H9 (cell line): ENCODE results near the gene SPDYC. TPM values are rescaled to one million over a fixed set of nuclear protein-coding genes. Genes with fewer than 3 reads are reported as not detected.
A peak's percentile ranks its signal among the peaks of the same experiment; 100 is the strongest.

ENCODE experiments used
- DNase-seq: peaks from one replicate; pipeline ENCODE4 v3.0.0-alpha.2; 2017
- H2AFZ ChIP-seq: one replicate; pipeline ENCODE4 v1.6.1; 2013; ENCODE audit warnings: mild to moderate bottlenecking, low read length, control low read depth, moderate library complexity
- H2AK5ac ChIP-seq: 2 replicates; pipeline ENCODE4 v1.6.1; 2013; ENCODE audit warnings: low read length, control low read depth, mixed read lengths; ENCODE audit not compliant: insufficient read length
- H2BK120ac ChIP-seq: one replicate; pipeline ENCODE4 v1.6.1; 2013; ENCODE audit warnings: low read depth, mild to moderate bottlenecking, low read length, control low read depth, inconsistent platforms; ENCODE audit not compliant: poor library complexity, severe bottlenecking
- H2BK12ac ChIP-seq: 2 replicates; pipeline ENCODE4 v1.6.1; 2013; ENCODE audit warnings: low read length, control low read depth, mixed read lengths, low read depth; ENCODE audit not compliant: insufficient read length
- H2BK15ac ChIP-seq: 2 replicates; pipeline ENCODE4 v1.6.1; 2013; ENCODE audit warnings: low read depth, low read length, control low read depth
- H2BK20ac ChIP-seq: one replicate; pipeline ENCODE4 v1.6.1; 2013; ENCODE audit warnings: low read depth, mild to moderate bottlenecking, low read length, control low read depth, inconsistent platforms; ENCODE audit not compliant: poor library complexity, severe bottlenecking
- H2BK5ac ChIP-seq: 2 replicates; pipeline ENCODE4 v1.6.1; 2013; ENCODE audit warnings: low read length, control low read depth, mixed read lengths; ENCODE audit not compliant: insufficient read length
- H3K14ac ChIP-seq: 2 replicates; pipeline ENCODE4 v1.6.1; 2013; ENCODE audit warnings: low read length, control low read depth; ENCODE audit not compliant: insufficient read depth
- H3K18ac ChIP-seq: 2 replicates; pipeline ENCODE4 v1.6.1; 2013; ENCODE audit warnings: low read depth, mild to moderate bottlenecking, mixed read lengths, low read length, control low read depth; ENCODE audit not compliant: insufficient read length
- H3K23ac ChIP-seq: 2 replicates; pipeline ENCODE4 v1.6.1; 2013; ENCODE audit warnings: low read length, control low read depth, mixed read lengths, low read depth; ENCODE audit not compliant: insufficient read length
- H3K23me2 ChIP-seq: 2 replicates; pipeline ENCODE4 v1.6.1; 2013; ENCODE audit warnings: low read depth, mild to moderate bottlenecking, mixed read lengths, low read length, control low read depth; ENCODE audit not compliant: insufficient read length, poor library complexity, severe bottlenecking
- H3K27ac ChIP-seq: 2 replicates; pipeline ENCODE4 v1.5.1; 2013; ENCODE audit warnings: low read length, control low read depth, mixed read lengths, low read depth; ENCODE audit not compliant: insufficient read length
- H3K27me3 ChIP-seq: 2 replicates; pipeline ENCODE4 v1.6.1; 2013; ENCODE audit warnings: low read length, control low read depth, inconsistent platforms; ENCODE audit not compliant: insufficient read depth
- H3K4ac ChIP-seq: 2 replicates; pipeline ENCODE4 v1.6.1; 2013; ENCODE audit warnings: low read depth, mild to moderate bottlenecking, control low read depth, inconsistent platforms, low read length, moderate library complexity
- H3K4me1 ChIP-seq: 2 replicates; pipeline ENCODE4 v1.6.1; 2013; ENCODE audit warnings: low read length, control low read depth, inconsistent platforms; ENCODE audit not compliant: insufficient read depth
- H3K4me2 ChIP-seq: 2 replicates; pipeline ENCODE4 v1.6.1; 2013; ENCODE audit warnings: low read length, control low read depth, mixed read lengths; ENCODE audit not compliant: insufficient read length, insufficient read depth
- H3K56ac ChIP-seq: 2 replicates; pipeline ENCODE4 v1.6.1; 2013; ENCODE audit warnings: low read depth, mild to moderate bottlenecking, mixed read lengths, low read length, control low read depth; ENCODE audit not compliant: insufficient read length
- H3K79me1 ChIP-seq: 2 replicates; pipeline ENCODE4 v1.6.1; 2013; ENCODE audit warnings: low read depth, mild to moderate bottlenecking, moderate library complexity, low read length, control low read depth, inconsistent platforms; ENCODE audit not compliant: insufficient read depth, poor library complexity, severe bottlenecking
- H3K79me2 ChIP-seq: 2 replicates; pipeline ENCODE4 v1.6.1; 2013; ENCODE audit warnings: low read length, control low read depth, inconsistent platforms; ENCODE audit not compliant: insufficient read depth
- H3K9ac ChIP-seq: 2 replicates; pipeline ENCODE4 v1.6.1; 2013; ENCODE audit warnings: low read length, control low read depth, mixed read lengths; ENCODE audit not compliant: insufficient read length; ENCODE audit errors: extremely low read depth
- H3K9me3 ChIP-seq: one replicate; pipeline ENCODE4 v1.6.1; 2013; ENCODE audit warnings: low read depth, low read length, inconsistent platforms; ENCODE audit not compliant: control insufficient read depth
- H3T11ph ChIP-seq: one replicate; pipeline ENCODE4 v1.6.1; 2013; ENCODE audit warnings: mild to moderate bottlenecking, low read length, control low read depth, inconsistent platforms
- H4K20me1 ChIP-seq: one replicate; pipeline ENCODE4 v1.6.1; 2013; ENCODE audit not compliant: control insufficient read depth, insufficient read length, insufficient read depth
- H4K5ac ChIP-seq: 2 replicates; pipeline ENCODE4 v1.6.1; 2013; ENCODE audit warnings: low read depth, mild to moderate bottlenecking, mixed read lengths, low read length, control low read depth; ENCODE audit not compliant: insufficient read length
- H4K8ac ChIP-seq: replicated peaks from 2 replicates; pipeline ENCODE4 v1.6.1; 2013; ENCODE audit warnings: low read length, control low read depth, mixed read lengths, low read depth; ENCODE audit not compliant: insufficient read length
- H4K91ac ChIP-seq: 2 replicates; pipeline ENCODE4 v1.6.1; 2013; ENCODE audit warnings: low read depth, mild to moderate bottlenecking, moderate library complexity, mixed read lengths, low read length, control low read depth; ENCODE audit not compliant: insufficient read length
- H3K27ac Mint-ChIP-seq, 3 experiments: 2 replicates in 2 of 3; 3 replicates in 1 of 3; pipeline ENCODE4 v1.8.0; 2020 to 2021; ENCODE audit warnings: mixed read lengths in 3 of 3, mild to moderate bottlenecking in 1 of 3, moderate library complexity in 1 of 3
- H3K27me3 Mint-ChIP-seq: 2 replicates; pipeline ENCODE4 v1.8.0; 2021; ENCODE audit warnings: low read depth, mild to moderate bottlenecking, moderate library complexity, mixed read lengths
- H3K36me3 Mint-ChIP-seq, 3 experiments: 2 replicates in 2 of 3; 3 replicates in 1 of 3; pipeline ENCODE4 v1.8.0; 2020 to 2021; ENCODE audit warnings: low read depth in 3 of 3, mixed read lengths in 3 of 3; ENCODE audit not compliant: insufficient read depth in 1 of 3
- H3K4me1 Mint-ChIP-seq, 2 experiments: 2 replicates each; pipeline ENCODE4 v1.8.0; 2020; ENCODE audit warnings: mixed read lengths in 2 of 2
- H3K4me3 Mint-ChIP-seq, 2 experiments: 2 replicates in 1 of 2; 3 replicates in 1 of 2; pipeline ENCODE4 v1.8.0; 2020 to 2021; ENCODE audit warnings: mild to moderate bottlenecking in 2 of 2, mixed read lengths in 2 of 2, moderate library complexity in 1 of 2
- H3K9me3 Mint-ChIP-seq, 2 experiments: 2 replicates in 1 of 2; 3 replicates in 1 of 2; pipeline ENCODE4 v1.8.0; 2020; ENCODE audit warnings: mild to moderate bottlenecking in 2 of 2, mixed read lengths in 2 of 2, moderate library complexity in 1 of 2
- WGBS: extraction: QIAGEN DNeasy Blood & Tissue Kit; methylation state at CpG from one replicate; pipeline ENCODE4 v1.1.7; 2013; ENCODE audit warnings: missing lambda C conversion rate, low lambda C conversion rate, mixed read lengths; ENCODE audit not compliant: insufficient read length; ENCODE audit errors: extremely low coverage; 5-methylcytosine and 5-hydroxymethylcytosine counted together
- total RNA-seq: library from RNA; stranded (reverse); gene quantifications from 2 replicates; pipeline ENCODE4 v1.2.1, GENCODE V29; 2021
- TF ChIP-seq, protein P1 (sequence below): fragments of 200-600 bp; sonication (generic); conservative IDR thresholded peaks from 3 replicates; pipeline ENCODE4 v1.8.0; 2021; ENCODE audit warnings: antibody characterized with exemption, mild to moderate bottlenecking

The SPDYC gene
- total RNA-seq, 1 experiment from 2014 or later, result 0.61 TPM

DNA sequence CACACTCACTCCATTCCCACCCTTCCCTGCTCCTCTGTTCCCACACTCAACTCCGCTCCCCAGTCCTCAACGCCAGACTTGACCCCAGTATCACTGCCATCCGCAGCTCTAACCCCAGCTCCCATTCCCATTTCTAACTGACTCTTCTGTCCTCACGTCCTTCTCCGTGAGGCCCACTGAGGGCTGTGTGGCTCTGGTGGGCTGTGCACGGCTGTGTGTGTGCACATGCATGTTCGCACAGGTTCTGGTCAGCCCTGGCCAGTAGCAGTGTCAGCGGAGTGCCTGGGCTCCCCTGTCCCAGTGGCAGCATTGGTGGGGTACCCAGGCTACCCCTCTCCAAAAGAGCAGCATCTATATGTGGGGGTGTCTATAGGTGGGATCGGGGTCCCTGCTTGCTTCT is 16.7 kb downstream of the SPDYC start:
- no CpG with 5 or more reads among the region's 9 CpGs for WGBS
- peak overlapping the region in 2 of 3 experiments; percentile 69 to 86; a peak in 3 of 7 replicates for H3K27ac Mint-ChIP-seq
- peaks cover 2% of the 10 kb centered on the region; the same call in 1 of the 2 replicates for H3K79me2 ChIP-seq

More for the DNA sequence above, 16.7 kb downstream of the SPDYC start:
- no peak overlapping the region for H2BK15ac ChIP-seq
- peaks cover 41 to 44% of the 10 kb centered on the region in 2 experiments for H3K4me1 Mint-ChIP-seq
- no peak overlapping the region for H3K18ac ChIP-seq
- H3K27me3 Mint-ChIP-seq, result no peaks in the 10 kb centered on the region
- no peak overlapping the region for H2BK12ac ChIP-seq
- peaks cover 9% of the 10 kb centered on the region; the same call in 1 of the 2 replicates for H3K4me1 ChIP-seq
- H3K79me1 ChIP-seq, result no peaks in the 10 kb centered on the region
- no peak overlapping the region for H2BK5ac ChIP-seq
- no peaks in the 10 kb centered on the region for H3K9me3 Mint-ChIP-seq
- no peaks in the 10 kb centered on the region for H4K20me1 ChIP-seq
- H2AK5ac ChIP-seq, result no peak overlapping the region
- no peak overlapping the region for H2BK120ac ChIP-seq
- H3K27me3 ChIP-seq, result no peaks in the 10 kb centered on the region
- no peak for DNase-seq
- H2AFZ ChIP-seq, result no peak overlapping the region
- peaks cover 37 to 58% (median 57%) of the 10 kb centered on the region in 3 experiments for H3K36me3 Mint-ChIP-seq
- no peak overlapping the region for H3T11ph ChIP-seq
- H4K5ac ChIP-seq, result no peak overlapping the region
- no peak overlapping the region for H2BK20ac ChIP-seq
- H3K4me3 Mint-ChIP-seq, result no peak overlapping the region
- no peak overlapping the region for H4K91ac ChIP-seq
- H3K14ac ChIP-seq, result no peak overlapping the region
- no peak overlapping the region for H3K27ac ChIP-seq
- H4K8ac ChIP-seq, result no peak overlapping the region
- H3K9me3 ChIP-seq, result no peaks in the 10 kb centered on the region
- H3K56ac ChIP-seq, result no peak overlapping the region
- H3K4me2 ChIP-seq, result no peak overlapping the region
- H3K23ac ChIP-seq, result no peak overlapping the region
- TF ChIP-seq, protein P1, sequence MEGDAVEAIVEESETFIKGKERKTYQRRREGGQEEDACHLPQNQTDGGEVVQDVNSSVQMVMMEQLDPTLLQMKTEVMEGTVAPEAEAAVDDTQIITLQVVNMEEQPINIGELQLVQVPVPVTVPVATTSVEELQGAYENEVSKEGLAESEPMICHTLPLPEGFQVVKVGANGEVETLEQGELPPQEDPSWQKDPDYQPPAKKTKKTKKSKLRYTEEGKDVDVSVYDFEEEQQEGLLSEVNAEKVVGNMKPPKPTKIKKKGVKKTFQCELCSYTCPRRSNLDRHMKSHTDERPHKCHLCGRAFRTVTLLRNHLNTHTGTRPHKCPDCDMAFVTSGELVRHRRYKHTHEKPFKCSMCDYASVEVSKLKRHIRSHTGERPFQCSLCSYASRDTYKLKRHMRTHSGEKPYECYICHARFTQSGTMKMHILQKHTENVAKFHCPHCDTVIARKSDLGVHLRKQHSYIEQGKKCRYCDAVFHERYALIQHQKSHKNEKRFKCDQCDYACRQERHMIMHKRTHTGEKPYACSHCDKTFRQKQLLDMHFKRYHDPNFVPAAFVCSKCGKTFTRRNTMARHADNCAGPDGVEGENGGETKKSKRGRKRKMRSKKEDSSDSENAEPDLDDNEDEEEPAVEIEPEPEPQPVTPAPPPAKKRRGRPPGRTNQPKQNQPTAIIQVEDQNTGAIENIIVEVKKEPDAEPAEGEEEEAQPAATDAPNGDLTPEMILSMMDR, result no peak
- no peak overlapping the region for H3K4ac ChIP-seq
- peaks cover 6% of the 10 kb centered on the region for H3K23me2 ChIP-seq
- no peak overlapping the region for H3K9ac ChIP-seq
